HG03039 (cell line): ENCODE data around the gene SGMS2.
"Not testable (repeated sequence)": the region's sequence is repeated elsewhere in the genome, so short reads cannot be mapped to it uniquely, and the experiment has no call there.

Experiments used
- ATAC-seq: cut with Tn5 transposase; IDR thresholded peaks from one replicate; pipeline ENCODE4 v1.9.1; 2021; ENCODE audit warnings: mild to moderate bottlenecking, moderate library complexity; ENCODE audit not compliant: unreplicated experiment

Gene SGMS2

DNA sequence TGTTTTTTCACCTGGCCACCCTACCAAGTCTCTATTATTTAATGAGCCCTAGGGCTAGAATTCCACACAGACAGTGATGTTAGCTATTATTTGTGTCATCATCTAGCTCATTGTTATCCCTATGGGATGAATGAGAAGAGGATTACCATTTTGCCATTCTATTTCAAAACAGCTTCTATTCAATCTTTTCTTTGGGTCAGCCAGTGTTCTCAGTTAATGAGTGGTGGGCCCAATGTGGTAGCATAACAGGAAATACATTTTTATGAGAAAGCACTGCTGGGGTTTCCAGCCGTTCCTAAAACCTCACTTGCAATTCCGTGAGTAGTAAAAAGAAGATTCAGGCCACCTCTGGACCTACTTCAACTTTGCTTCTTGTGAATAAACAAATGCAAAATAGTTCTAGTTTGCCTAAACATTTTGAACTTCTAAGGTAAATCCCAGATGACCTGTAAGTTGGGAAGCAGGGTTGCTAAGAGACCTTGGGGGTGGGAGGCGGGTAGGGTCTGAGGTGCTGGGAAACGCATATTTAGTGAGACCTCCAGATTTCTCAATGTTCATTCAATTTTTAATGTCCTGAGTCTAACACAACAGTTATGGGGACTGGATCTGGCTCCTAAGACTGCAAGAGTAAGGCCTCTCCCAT is 81.8 kb downstream of the SGMS2 start:
- no peak for ATAC-seq

DNA sequence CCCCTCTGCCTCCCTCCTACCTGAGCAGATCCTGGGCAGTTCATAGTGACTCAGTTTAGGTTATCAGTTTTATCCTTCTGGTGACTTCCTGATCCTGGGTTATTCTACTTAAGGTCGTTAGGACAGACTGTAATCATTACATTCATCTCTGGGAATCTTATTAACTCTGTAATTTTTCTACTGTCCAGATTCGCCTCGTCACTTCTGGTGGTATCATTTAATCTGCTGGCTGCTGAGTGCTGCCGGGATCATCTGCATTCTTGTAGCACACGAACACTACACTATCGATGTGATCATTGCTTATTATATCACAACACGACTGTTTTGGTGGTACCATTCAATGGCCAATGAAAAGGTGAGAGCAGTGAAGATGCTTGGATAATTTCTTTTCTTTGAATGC is 83.6 kb downstream of the SGMS2 start:
- no peak for ATAC-seq

DNA sequence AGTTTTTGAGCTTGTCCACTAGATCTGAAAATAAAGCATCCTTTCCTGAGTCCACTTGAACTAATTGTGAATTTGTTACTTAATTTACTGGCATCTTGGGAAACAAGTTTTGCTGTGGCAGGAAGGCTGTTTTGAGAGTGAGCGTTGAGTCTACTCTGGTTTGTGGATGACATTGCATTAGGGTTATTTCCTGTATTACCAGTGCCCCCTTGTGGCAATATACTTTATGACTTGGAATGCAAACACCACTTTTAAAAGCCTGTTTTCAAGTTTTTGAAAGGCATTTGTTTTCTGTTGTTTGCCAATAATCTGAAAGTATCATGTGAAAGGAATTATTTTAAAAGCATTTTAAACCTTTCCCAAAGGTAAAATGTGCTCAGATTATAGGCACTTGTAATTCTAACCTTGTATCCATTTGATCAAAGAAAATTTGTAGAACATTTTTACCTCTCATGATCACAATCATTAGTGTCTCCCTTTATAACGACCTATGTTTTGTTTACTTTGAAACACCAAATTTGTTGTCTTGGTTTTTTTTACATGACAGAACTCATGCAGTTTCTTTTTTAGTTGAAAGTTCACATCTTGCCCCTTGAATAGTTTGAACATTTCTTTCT is 88.7 kb downstream of the SGMS2 start:
- peak; percentile 70 for ATAC-seq

DNA sequence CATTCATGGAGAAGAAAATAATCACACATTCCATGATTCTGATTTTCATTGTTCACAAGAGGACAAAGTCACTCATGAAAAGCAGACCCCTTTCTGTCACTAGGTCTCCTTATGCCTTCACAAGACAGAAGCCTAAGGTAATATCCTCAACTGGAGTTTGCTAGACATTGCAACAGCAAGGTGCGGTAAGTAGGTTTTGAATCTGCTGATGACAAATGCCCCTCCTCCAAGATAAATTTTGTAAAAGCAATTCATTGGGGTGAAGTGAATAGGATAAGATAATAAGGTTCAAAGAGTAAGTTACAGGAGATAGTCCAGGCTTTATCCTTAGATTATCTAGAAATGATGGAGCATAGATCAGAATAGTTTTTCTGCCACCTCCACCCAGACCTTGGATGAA is 90.5 kb downstream of the SGMS2 start:
- ATAC-seq, result no peak

DNA sequence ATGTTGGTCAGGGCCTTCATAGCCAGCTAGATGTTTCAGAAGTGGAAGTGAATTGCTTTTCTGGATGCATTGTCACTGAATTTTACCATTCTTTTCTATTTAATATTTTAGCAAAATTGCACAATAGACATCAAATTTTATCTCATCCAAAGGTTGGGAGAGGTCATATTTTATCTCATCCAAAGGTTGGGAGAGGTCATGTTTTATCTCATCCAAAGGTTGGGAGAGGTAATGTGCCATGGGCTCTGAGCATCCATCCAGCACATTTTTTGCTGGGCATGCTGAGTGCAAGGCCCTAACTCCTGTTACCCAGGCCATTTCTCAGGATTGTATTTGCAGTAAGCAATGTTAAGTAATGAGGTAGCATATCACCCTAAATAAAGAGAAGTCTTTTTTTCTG is 91.9 kb downstream of the SGMS2 start:
- no peak for ATAC-seq

DNA sequence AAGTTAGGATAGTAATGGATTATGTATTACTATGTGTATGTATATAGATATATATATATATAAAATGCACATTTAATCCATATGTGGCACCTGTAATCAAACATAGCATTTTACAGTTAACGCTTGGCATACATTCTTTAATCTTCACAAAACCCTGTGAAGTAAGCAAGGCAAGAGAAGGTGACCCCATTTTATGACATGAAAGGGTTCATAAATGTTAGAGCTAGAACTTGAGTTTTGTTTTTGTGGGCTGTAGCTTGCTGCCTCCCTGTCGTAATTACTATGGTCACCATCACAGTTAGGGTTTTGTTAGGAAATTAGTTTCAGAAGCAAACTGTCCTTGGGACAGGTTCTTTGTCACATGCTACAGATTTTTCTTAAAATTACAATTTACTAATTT is 92.8 kb downstream of the SGMS2 start:
- no peak for ATAC-seq

DNA sequence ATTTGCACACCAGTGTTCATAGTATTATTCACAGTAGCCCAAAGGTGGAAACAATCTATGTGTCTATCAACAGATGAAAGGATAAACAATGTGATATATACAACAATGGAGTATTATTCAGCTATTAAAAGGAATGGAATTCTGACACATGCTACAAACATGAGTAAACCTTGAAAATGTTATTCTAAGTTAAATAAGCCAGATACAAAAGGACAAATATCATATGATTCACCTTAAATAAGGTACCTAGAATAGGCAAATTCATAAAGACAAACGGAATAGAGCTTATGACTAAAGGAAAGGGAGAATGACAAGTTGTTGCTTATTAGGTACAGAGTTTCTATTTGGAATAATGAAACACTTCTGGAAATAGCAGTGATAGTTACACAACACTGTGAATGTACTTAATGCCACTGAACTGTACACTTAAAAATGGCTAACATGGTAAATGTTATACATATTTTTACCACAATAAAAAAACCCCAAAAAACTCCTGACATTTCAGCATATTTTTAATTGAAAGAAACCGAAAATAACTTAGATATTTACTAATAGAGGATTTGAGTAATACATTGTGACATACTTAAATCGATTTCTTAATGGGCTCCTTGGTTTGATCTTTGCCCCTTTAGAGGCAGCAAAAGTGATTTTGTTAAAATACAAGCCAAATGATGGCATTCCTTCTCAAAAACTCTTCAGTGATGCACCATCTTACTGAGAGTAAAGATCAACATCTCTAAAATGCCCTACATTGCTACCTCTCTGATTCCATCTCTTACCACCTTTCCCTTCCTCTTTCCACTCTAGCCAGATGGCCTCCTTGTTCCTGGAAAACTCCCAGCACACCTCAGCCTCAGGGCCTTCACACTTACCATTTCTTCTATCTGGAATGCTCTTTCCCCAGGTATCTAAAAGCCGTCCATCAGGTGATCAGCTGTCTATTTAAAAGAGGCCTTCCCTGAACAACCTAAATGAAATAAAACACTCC is 98.0 kb downstream of the SGMS2 start:
- no peak for ATAC-seq

DNA sequence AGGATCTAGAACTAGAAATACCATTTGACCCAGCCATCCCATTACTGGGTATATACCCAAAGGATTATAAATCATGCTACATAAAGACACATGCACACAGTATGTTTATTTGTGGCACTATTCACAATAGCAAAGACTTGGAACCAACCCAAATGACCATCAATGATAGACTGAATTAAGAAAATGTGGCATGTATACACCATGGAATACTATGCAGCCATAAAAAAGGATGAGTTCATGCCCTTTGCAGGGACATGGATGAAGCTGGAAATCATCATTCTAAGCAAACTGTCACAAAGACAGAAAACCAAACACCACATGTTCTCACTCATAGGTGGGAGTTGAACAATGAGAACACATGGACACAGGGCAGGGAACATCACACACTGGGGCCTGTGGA is 101.0 kb downstream of the SGMS2 start:
- ATAC-seq, result not testable (repeated sequence)

DNA sequence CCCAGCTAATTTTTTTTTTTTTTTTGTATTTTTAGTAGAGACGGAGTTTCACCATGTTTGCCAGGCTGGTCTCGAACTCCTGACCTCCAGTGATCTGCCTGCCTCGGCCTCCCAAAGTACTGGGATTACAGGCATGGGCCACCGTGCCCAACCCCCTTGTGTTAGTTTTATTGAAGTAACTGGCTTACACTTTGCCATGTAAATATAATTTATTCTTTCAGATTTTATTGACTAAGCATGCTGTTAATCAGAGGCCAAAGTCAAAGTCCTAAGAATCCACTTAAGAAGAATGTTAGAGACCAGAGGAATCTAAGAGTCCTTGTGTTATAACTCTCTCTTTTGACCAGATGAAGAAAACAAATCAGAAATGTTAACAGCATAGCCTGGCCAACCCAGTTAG is 102.1 kb downstream of the SGMS2 start:
- ATAC-seq, result not testable (repeated sequence)

DNA sequence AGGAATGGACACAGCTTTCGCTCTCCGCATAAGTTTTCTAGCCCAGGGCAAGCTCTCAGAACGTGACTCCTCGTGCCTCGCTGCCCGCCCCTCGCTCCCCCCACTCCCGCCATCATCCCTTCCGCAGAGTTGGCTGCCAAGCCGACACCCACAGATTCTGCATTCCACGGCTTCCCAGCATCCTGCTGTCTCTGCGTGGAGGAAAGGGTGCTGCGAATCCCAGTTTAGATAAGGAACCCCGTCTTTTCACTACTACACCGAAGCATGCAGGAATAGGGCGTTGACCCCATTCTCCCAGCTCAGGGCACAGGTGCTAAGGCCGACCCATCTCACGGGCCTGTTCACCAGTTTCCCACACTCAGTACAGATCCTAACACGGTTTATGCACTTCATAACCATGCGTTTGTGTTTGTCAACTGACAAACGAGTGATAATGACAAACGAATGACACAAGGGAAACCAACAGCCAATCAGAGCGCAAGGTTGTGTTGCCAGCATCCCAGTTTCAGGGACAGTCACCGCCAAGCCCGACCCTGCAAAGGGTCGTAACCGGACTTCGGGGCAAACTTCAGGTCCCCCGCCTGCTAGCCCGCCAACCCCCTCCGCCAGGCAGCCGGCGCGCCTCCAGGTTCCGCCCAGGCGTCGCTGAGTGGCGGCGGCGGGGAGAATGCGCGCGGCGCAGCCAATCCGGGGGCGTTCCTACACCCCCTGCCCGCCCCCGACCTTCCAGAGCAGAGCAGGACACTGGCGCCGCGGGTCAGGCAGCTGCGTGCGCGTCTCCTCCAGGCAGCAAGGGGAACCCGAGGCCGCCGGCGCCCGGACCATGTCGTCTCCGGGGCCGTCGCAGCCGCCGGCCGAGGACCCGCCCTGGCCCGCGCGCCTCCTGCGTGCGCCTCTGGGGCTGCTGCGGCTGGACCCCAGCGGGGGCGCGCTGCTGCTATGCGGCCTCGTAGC is 106.4 kb downstream of the SGMS2 start, which contains the start of gene CYP2U1:
Gene CYP2U1 (plus strand): TSS at position 729 of the 954 bp plus-strand sequence. CDS start 95 bp downstream, at position 824.
- ATAC-seq, result peak; percentile 97

DNA sequence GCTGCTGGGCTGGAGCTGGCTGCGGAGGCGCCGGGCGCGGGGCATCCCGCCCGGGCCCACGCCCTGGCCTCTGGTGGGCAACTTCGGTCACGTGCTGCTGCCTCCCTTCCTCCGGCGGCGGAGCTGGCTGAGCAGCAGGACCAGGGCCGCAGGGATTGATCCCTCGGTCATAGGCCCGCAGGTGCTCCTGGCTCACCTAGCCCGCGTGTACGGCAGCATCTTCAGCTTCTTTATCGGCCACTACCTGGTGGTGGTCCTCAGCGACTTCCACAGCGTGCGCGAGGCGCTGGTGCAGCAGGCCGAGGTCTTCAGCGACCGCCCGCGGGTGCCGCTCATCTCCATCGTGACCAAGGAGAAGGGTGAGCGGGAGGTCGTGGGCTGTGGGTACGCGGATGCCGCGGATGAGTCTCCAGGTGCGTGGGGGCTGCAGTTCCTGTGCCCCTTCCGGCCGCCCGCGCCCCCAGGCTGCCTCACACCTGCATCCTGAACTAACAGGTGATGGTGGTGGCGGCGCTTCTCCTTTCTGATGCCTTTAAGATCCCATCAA is 107.1 kb downstream of the SGMS2 start:
- no peak for ATAC-seq

DNA sequence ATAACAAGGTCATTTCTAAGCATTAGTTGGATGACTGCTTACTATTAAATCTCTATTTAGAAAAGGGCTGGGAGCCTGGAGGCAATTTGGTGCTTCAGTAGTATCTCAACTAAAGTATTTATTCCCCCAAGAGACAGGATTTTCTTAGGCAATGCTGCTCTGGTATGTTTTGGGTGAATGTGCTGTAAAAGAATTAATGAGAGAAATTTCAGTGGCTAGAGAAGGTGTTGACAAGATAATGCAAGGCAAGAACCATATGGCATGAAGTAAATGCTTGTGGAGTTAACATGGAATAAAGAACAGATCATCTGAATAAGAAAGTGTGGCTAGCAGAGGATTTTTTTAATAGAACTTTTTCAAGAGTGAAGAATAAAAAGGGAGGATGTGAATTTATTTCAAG is 110.5 kb downstream of the SGMS2 start:
- no peak for ATAC-seq

DNA sequence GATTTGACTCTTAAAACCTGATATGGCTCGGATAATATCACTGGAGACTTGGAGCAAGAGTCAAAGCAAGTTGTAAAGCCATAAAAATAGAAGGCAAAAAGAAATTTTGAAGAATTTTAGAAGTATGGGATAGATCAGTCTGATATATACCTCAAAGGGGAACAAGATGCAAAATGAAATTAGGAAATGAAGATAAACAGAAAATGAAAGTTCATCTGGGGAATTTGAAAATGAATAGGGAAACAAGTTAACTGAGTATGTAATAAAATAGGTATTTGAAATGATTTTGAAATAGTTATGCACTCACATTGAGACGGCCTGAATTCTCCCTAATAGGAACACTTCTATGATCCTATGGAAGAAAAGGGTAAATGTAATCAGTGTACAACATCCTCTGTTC is 112.3 kb downstream of the SGMS2 start:
- no peak for ATAC-seq

DNA sequence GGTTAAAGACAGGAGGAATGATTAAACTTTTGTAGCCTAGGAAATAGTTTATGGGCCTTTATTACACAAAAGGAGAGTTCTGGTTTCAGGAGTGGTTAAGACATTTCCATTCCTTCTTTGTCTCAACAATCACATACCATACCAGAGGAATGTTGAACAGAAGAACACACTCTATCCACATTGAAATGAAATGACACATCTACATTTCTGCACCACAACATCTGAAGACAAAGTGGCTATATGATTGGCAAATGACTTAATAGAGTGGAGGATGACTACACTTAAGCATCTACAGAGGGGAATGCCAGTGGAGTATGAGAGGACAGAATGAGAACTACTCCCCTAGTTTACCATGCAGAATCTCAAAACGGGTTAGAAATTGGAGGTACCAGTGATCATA is 114.6 kb downstream of the SGMS2 start:
- ATAC-seq, result no peak

DNA sequence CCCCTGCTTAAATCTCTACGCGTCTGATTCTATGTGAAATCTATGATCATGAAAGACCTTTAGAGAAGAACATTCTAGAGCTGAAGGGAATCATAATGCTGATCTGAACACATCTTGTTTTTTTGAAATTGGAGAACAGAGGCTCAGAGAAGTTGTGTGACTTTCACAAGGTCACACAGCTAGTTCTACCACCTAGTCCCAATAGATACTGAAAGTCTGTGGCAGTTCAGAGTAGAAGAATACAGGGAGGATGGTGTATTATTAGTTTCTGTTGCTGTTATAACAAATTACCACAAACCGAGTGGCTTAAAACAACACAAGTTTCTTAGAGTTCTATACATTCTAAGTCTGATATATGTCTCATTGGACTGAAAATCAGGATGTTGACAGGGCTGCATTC is 121.1 kb downstream of the SGMS2 start:
- no peak for ATAC-seq

DNA sequence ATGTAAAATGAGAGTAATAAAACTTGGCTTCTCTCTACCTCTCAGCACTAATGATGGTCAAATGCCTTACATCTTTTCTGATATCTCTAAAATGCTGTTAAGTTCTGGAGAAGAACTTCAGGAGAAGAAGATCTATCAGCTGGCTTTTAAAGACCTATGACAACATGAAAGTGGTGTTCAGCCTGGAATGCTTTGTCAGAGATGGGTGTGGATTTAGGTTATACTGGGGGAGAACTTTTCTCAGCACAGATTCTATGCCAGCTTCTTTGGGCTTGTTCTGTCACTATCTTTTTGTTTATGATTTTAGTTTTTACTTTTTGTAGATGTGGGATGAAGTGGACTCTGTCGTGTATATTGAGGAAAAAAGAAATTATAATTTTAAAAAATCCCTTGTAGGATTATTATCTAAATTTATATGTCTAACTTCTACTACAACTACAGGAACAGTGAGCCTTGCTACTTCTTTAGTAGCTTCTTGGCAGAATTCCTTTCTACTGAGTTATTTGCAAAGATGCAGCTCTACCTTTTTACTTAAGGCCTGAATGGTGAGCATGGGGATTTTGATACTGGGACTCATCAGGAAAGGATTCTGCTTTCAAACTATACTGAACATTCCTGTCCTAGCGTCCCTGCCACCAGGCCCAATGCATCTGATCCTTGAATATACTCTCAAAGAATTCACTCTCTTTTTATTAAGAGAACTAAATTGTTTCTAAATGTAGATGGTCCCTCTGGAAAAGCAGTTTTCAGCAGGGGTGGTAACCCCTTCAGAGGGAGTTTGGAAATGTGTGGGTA is 126.2 kb downstream of the SGMS2 start:
- no peak for ATAC-seq

DNA sequence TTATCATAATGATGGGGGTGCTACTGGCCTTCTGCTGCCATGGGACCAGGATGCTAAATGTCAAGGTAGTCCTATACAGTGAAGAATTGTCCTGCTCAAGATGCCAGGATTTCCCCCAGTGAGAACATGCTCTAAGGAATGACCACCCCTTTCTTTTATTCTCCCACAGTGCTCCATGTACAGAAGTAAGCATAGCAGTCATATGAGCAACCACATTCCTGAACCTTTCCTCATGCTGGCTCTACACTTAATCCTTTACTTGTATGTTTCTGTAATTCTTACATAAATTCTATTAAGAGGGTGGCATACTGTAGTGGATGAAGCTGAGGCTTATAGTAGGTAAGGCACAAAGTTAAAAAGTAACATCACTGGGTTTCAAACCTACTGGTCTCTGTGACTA is 126.8 kb downstream of the SGMS2 start:
- no peak for ATAC-seq

DNA sequence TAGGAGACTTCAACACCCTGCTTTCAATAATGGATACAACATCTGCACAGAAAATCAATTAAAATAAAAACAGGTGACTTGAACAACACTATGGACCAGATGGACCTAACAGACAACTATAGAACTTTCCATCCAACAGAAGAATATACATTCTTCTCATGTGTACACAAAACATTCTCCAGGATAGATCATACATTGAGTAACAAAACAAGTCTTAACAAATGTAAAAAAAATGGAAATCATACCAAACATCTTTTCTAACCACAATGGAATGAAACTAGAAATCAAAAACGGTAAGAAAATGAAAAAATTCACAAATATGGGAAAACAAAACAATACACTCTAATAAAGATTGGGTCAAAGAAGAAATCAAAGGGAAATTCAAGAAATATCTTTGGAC is 131.3 kb downstream of the SGMS2 start:
- no peak for ATAC-seq
